Glutamatergic neuron (in vitro differentiated cells): Measurements from ENCODE around the gene TBC1D8. TPM values are rescaled to one million over a fixed set of nuclear protein-coding genes. Genes with fewer than 3 reads are reported as not detected.

Experiments
- DNase-seq: peaks from one replicate; pipeline ENCODE4 v3.0.0; 2022
- H3K27ac Mint-ChIP-seq: one replicate; pipeline ENCODE4 v1.8.0; 2020; ENCODE audit warnings: mild to moderate bottlenecking, mixed read lengths, inconsistent platforms; ENCODE audit not compliant: unreplicated experiment
- H3K27me3 Mint-ChIP-seq: one replicate; pipeline ENCODE4 v1.8.0; 2020; ENCODE audit warnings: mild to moderate bottlenecking, moderate library complexity, mixed read lengths, inconsistent platforms; ENCODE audit not compliant: unreplicated experiment
- H3K36me3 Mint-ChIP-seq: one replicate; pipeline ENCODE4 v1.8.0; 2020; ENCODE audit warnings: mild to moderate bottlenecking, mixed read lengths, inconsistent platforms; ENCODE audit not compliant: unreplicated experiment
- H3K4me1 Mint-ChIP-seq: one replicate; pipeline ENCODE4 v1.8.0; 2020; ENCODE audit warnings: mild to moderate bottlenecking, low read depth, mixed read lengths, inconsistent platforms; ENCODE audit not compliant: unreplicated experiment
- H3K4me3 Mint-ChIP-seq: one replicate; pipeline ENCODE4 v1.8.0; 2020; ENCODE audit warnings: mild to moderate bottlenecking, mixed read lengths, inconsistent platforms; ENCODE audit not compliant: unreplicated experiment
- H3K9me3 Mint-ChIP-seq: one replicate; pipeline ENCODE4 v1.8.0; 2020; ENCODE audit warnings: mild to moderate bottlenecking, moderate library complexity, mixed read lengths, inconsistent platforms; ENCODE audit not compliant: unreplicated experiment
- CTCF ChIP-seq: fragments of 200-600 bp; sonication (generic); IDR thresholded peaks from one replicate; pipeline ENCODE4 v1.5.0; 2021; ENCODE audit not compliant: partially characterized antibody, unreplicated experiment
- total RNA-seq: library from RNA; stranded (reverse); fragmentation: NEBNext Ultra II Directional; extraction: Animal tissue kit (Norgen Biotek cat#: 25700); gene quantifications from one replicate; pipeline ENCODE4 v1.2.1, GENCODE V29; 2021; ENCODE audit not compliant: unreplicated experiment

TBC1D8 gene
- total RNA-seq, 1 donor from 2014 or later: 14.6 TPM

- Mint-ChIP-seq H3K27me3 (no peaks in the 10 kb centered on the region), H3K4me1 (no peaks in the 10 kb centered on the region), H3K4me3 (no peak overlapping the region), H3K36me3 (peaks cover 11% of the 10 kb centered on the region), H3K9me3 (peaks cover 1% of the 10 kb centered on the region), H3K27ac (no peak overlapping the region)
- no peak for TF ChIP-seq CTCF
- DNase-seq: no peak
Observed at GRCh38 chr2:101025561-101025960, 125.6 kb downstream of the TBC1D8 start.

- peaks cover 1% of the 10 kb centered on the region for H3K9me3 Mint-ChIP-seq
- no peak overlapping the region for H3K4me3 Mint-ChIP-seq
- H3K27ac Mint-ChIP-seq: no peak overlapping the region
- no peak for DNase-seq
- H3K36me3 Mint-ChIP-seq: no peaks in the 10 kb centered on the region
- no peak for TF ChIP-seq CTCF
- no peaks in the 10 kb centered on the region for H3K27me3 Mint-ChIP-seq
- H3K4me1 Mint-ChIP-seq: no peaks in the 10 kb centered on the region
Observed at GRCh38 chr2:101023327-101024107, 127.7 kb downstream of the TBC1D8 start.

- Mint-ChIP-seq H3K4me1 (no peaks in the 10 kb centered on the region), H3K4me3 (no peak overlapping the region), H3K36me3 (no peaks in the 10 kb centered on the region), H3K27me3 (no peaks in the 10 kb centered on the region), H3K27ac (no peak overlapping the region), H3K9me3 (no peaks in the 10 kb centered on the region)
- TF ChIP-seq CTCF: no peak
- no peak for DNase-seq
Observed at GRCh38 chr2:101022221-101022620, 129.0 kb downstream of the TBC1D8 start.

DNA sequence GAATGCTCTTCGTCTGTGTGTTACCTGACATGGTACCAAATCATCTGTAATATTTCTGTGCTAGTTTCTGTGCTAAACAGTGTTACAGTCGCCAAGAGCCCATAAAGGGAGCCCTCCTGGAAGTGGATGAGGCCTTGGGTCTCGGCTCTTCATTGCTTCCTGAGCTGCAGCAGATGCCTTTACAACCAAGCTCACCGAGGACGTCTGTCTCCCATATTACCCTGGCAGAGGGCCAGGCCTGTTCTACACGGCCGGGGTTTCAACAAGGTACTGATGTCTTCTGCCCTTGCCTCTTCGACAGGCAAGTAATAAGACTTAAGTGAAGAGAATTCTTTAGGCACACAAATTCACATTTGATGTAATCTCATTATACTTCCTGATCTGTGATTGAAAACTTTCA lies 132.2 kb downstream of the TBC1D8 start:
- DNase-seq: no peak
- TF ChIP-seq CTCF: no peak
- Mint-ChIP-seq H3K4me1 (no peaks in the 10 kb centered on the region), H3K9me3 (no peaks in the 10 kb centered on the region), H3K27ac (no peak overlapping the region), H3K36me3 (no peaks in the 10 kb centered on the region), H3K27me3 (no peaks in the 10 kb centered on the region), H3K4me3 (no peak overlapping the region)

DNA sequence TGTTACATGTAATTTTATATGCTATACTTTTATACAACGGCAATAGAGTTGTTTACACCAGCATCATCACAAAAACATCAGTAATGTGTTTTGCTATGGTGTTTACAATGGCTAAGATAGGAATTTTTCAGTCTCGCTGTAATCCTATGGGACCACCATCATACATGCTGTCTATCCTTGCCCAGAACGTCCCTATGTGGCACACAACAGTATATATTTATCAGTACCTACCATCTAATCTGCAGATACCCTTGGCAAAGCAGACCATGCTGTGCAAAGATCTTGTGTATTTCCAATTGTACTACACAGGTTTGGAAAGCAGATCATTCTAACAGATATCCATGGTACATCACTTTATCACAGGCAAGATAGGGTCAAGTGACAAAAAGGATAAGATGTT lies 133.8 kb downstream of the TBC1D8 start:
- Mint-ChIP-seq H3K4me1 (no peaks in the 10 kb centered on the region), H3K27me3 (no peaks in the 10 kb centered on the region), H3K36me3 (no peaks in the 10 kb centered on the region), H3K27ac (no peak overlapping the region), H3K4me3 (no peak overlapping the region), H3K9me3 (no peaks in the 10 kb centered on the region)
- DNase-seq: no peak
- no peak for TF ChIP-seq CTCF
